Measurements from ENCODE around the gene ZBTB6.

- TF ChIP-seq CTCF (optimal IDR thresholded peaks at IDR 0.05 in 1 of 3, IDR thresholded peaks at IDR 0.05 in 1 of 3, conservative IDR thresholded peaks at IDR 0.05 in 1 of 3; ENCODE audit: extremely low read depth in 1 of 3, insufficient read depth in 2 of 3, low read length in 3 of 3) (no peak), EZH2 (IDR thresholded peaks at IDR 0.05; ENCODE audit: low read length) (no peak)
Observed at GRCh38 chr9:122944960-122945888, 32.1 kb upstream of the ZBTB6 start.

All from keratinocyte (primary cell).